EL (cell line): ENCODE data around the gene ARL8B.
"Not testable (repeated sequence)": the region's sequence is repeated elsewhere in the genome, so short reads cannot be mapped to it uniquely, and the experiment has no call there.

ENCODE experiments used
- DNase-seq: peaks from one replicate; pipeline ENCODE4 v3.0.0-alpha.2; 2016

The ARL8B gene

DNA sequence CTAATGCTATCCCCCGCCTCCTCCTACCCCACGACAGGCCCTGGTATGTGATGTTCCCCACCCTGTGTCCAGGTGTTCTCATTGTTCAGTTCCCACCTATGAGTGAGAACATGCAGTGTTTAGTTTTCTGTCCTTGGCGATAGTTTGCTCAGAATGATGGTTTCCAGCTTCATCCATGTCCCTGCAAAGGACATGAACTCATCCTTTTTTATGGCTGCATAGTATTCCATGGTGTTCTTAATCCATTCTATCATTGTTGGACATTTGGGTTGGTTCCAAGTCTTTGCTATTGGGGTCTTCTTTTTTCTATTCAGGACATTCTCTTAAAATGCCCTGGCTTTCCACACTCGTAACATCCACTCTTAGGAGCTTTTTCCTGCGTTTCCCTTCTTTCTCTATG, 25.1 kb downstream of the ARL8B start:
- DNase-seq = not testable (repeated sequence)

DNA sequence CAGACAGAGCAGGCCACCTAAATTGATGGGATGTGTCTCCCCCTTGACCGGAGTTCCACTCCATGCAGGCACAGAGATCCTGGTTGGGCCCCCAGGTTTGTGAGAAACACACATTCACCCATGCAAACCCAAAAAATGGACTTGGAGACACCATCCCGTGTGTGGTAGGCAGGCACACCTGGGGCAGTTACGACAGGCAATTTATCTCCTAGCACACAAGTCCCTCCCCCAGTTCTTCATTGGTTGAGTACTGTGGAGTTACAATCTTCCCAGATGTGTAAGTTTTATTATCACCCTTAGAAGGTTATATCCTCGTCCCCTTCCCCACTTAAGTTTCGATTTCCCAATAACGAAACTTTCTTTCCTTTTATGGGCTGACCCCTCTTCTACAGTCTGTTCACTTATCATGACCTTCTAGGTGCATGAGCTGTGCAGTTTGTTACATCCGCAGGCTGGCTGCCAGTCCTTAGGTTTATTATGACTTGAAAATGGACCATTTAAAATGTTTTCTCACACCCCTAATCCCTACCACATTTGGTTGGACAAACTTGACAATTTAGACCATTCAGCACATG, 27.3 kb downstream of the ARL8B start:
- DNase-seq = no peak

DNA sequence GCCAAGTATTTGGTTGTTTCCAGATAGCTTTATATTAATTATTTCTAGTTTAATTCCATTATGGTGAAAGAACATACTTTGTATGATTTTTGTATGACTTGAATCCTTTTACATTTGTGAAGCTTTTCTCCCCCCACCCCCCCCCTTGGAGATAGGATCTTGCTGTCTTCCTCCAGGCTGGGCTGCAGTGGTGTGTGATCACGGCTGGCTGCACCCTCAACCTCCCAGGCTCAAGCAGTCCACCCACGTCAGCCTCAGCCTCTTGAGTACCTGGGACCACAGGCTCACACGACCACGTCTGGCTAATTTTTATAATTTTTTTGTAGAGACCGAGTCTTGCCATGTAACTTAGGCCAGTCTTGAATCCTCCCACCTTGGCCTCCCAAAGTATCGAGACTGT, 29.5 kb downstream of the ARL8B start:
- DNase-seq = no peak

DNA sequence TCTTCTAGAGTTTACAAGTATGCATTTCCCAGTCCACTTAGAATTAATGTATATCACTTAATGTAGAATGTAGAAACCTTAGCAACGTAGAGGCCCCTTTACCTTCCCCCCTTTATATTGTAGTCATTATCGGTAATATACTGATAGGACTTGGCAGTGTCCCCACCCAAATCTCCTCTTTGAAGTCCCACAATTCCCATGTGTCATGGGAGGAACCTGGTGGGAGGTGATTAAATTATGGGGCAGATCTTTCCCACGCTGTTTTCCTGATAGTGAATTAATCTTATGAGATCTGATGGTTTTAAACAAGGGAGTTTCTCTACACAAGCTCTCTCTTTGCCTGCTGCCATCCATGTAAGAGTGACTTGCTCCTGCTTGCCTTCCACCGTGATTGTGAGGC, 31.0 kb downstream of the ARL8B start:
- DNase-seq = no peak

DNA sequence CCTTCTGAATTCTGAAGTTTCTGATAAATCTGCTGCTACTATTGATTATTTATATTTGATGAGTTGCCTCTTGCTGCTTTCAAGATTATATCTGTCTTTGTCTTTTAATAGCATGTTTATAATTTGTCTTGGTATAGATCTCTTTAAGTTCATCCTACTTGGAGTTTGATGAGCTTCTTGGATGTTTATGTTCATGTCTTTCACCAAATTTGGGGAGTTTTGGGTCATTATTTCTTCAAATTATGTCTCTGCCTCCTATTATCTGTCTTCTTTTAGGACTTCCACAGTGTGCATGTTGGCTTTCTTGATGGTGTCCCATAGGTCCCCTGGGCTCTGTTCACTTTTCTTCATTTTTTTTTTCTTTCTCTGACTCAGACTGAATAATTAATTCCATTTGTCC, 33.1 kb downstream of the ARL8B start:
- DNase-seq = no peak

DNA sequence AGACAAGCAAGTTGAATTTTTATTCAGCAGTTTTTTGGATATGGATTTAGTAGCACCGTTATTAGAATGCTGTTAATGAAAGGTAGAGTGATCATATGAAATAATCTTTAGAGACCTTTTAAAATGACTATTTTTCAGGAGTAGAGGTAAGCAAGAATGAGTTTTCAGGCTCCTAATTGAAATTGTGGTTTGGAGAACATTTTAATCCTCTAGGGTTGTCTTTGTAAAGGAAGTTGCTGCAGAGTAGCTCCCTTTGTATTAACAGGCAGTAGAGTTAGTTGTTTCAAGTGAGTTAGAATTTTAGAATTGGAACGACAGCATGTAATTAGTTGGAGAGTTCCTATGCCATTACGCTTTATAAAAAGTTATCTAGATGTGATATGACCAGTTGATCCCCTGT, 38.2 kb downstream of the ARL8B start:
- DNase-seq = no peak

DNA sequence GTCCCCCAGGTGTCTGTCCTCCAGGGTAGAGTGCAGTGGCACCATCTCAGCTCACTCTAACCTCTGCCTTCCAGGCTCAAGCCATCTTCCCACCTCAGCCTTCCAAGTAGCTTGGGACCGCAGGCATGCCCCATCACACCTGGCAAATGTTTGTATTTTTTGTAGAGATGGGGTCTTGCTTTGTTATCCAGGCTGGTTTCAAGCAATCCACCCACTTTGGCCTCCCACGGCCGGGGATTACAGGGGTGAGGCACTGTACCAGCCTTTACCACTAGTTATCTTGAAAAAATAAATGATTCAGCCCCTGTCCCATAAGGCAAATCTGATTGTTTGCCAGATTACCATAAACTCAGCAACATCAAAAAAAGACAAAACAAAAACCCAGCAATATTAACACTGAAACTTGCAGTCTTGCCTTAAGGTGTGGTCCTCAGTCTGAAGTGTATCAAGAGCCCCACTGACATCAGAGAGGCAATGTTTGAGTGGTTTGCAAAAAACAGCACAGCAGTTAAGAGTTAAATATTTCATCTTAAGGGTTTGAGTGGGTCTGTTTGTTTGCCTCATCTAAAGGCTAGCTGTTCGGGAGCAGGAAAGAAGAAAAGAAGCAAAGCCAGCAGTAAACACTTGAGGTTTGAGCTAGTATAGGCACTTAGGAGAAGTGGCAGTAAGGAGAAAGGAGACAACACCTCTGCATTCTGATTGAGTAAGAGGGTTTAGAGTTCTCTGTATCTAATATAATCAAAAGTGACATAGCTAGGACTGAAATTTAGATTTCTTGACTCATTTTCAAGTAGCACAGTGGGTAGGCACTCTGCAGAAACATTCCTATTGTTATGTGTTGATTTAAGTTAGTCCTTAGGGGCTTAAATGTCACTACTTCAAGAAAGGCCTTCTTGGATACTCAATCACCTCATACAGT, 39.1 kb downstream of the ARL8B start:
- DNase-seq = peak; percentile 68

DNA sequence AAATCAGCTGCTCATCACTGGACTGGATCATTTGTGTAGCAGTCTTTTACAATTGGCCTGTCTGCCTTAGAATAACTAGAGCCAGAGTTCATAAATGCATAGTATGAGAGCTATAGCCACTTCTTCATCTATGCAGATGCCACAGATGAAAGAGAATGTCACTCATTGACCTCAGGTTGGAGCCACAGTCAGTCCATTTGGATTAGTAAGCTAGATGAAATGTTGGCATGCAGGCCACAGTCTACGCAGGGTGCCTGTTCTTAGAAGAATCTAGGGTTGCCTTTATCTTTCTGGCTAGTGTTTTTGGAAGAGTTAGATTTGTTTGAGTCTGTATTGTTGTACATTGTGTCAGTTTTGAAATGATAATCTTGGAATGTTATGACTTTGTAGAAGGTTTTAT, 40.0 kb downstream of the ARL8B start:
- DNase-seq = peak; percentile 88

DNA sequence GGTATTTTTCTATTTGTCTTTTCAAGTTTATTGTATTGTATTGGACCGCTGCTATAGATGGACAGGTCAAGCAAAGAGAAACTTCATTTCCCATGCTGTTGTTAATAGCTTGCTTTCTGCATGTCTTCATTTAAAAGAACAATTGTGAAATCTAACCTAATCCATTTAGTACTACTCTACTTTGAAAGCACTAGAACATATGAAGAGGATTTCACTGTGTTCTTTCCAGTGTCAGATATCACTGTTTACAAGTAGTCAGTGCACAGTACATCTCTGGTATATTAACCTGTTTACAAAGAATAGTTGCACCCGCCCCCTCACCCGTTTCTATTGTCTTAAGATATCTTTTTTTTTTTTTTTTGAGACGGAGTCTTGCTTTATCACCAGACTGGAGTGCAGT, 43.6 kb downstream of the ARL8B start:
- no peak for DNase-seq

DNA sequence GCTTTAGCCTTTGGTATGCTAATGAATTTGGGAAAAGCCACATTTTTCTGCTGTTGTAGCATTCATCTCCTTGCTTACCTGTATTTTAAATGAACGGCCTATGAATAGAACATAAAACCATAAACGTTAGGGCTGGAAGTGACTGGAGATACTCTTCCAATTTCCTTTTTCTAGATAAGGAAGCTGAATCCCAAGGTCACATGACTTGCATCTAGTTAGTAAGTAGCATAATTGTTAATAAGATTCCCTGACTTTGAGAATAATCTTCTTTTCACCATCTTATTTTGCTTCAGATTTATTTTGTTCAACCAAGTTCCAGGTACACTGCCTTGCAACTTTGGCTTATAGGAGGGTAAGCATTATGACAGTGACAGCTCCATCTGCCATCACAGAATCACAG, 44.8 kb downstream of the ARL8B start:
- DNase-seq = no peak

DNA sequence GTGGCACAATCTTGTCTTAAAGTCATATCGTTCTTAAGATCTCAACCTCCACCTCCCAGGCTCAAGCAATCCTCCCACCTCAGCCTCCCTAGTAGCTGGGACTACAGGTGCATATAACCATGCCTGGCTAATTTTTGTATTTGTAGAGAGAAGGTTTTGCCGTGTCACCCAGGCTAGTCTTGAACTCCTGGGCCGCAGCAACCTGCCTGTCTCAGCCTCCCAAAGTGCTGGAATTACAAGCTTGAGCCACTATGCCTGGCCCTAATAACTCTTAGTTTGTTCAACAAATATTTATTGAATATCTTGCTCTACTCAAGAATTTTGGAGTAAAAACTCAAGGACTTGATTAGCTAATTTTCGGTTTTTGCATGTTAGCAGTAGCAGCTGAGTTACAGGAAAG, 46.0 kb downstream of the ARL8B start:
- DNase-seq = no peak

DNA sequence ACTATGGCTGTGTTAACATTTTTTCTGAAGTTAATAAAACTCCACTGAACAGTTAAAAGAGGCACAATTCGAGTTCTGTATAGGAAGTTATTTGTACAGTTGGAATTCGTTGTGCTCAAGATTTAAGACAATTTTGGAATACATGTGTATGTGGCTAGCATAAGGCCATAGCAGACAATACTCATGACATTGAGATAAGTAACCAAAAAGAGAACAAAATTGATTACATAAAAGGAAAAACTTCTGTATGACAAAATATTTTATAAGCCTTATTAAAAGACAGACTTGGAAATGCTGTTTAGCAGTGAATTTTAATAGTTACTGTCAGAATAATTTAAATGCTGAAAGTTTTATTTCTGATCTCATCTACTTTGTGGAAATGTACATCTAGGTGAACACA, 47.7 kb downstream of the ARL8B start:
- DNase-seq = no peak

DNA sequence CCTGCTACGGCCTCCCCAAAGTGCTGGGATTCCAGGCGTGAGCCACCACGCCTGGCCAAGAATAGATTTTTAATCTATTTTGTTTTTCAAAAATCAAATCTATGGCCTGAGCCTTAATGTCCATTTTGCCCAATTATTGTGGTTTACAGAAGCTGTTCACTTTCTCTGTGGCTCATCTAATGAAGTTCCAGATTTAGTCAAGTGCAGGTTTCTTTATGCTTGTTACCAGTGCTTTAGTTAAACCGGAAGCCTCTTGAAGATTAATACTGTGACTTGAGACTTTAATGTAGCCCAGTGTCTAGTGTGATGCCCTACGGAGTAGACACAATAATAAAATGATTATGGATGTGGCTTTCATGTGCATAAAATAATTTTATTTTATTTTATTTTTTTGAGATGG, 48.9 kb downstream of the ARL8B start:
- no peak for DNase-seq

DNA sequence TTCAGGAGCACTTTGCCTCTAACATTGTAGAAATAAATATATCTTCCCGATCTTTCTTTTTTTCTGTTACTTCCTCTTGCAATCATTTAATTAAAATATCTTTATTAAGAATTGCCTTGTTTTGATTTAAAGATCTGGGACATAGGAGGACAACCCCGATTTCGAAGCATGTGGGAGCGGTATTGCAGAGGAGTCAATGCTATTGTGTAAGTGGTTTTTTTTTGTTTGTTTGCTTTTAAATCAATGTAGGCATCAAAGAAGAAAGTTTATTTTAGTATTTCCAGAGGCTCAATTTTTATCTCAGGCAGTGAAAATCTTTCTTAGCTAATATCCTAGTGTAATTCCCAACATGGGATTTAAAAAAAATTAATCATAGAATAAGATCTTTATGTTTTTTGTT, 49.9 kb downstream of the ARL8B start:
- no peak for DNase-seq

DNA sequence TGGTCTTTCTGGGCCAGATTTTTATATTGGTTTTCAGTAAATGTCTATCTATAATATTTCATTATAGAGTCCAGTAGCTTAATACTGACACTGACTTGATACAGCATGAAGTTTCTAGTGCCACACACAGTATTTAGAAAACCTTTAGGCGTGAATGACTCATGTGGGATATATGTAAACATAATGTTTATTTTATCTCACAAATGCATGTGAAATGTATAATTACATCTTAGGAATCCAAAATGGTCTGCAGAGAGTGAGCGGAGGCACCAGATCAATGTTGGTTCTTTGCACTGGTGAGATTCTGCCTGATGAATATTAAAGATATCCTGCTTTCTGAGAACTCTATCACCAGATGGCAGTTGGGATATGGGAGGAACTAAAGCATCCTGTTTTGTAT, 56.9 kb downstream of the ARL8B start:
- not testable (repeated sequence) for DNase-seq

DNA sequence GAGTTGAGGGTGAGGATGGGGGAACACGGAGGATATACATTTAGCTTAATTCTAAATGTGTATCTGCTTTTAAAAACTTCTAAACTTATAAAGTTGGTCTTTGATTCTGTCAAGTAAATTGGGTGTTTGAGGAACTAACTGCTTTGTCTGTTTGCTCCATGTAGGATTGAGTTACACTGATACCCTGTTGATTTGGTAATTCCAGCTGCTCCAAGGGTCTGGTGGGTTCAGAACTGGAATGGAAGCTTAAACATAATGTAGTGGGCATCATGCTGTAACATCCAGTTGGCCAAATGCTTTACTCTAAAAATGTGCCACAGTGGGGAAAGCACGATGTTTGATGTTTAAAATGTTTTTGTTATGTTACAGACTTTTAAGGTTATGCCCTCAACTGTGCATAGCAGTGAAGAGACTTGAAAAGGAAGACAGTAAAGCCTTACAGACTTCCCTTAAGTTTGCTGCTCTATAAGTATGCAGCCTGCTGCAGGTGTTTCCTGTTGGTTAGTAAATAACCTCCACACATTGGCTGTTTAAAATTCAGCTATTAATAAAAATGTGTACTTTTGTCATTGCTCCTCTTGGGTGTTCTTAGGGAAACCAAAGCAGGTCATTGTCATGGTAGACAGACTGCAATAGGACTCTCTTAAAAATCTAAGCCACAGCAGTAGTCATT, 59.5 kb downstream of the ARL8B start:
- DNase-seq = no peak

DNA sequence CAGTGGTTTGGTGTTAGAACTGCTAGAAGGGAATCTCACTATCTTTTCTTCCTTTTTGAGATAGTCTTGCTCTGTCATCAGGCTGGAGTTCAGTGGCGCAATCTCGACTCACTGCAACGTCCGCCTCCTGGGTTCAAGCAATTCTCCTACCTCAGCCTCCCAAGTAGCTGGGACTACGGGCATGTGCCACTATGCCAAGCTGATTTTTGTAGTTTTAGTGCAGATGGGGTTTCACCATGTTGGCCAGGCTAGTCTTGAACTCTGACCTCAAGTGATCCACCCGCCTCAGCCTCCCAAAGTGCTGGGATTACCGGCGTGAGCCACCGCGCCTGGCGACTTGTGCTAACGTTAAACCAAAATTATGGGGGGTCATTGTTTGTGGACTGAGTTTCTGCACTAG, 61.6 kb downstream of the ARL8B start:
- DNase-seq = not testable (repeated sequence)

DNA sequence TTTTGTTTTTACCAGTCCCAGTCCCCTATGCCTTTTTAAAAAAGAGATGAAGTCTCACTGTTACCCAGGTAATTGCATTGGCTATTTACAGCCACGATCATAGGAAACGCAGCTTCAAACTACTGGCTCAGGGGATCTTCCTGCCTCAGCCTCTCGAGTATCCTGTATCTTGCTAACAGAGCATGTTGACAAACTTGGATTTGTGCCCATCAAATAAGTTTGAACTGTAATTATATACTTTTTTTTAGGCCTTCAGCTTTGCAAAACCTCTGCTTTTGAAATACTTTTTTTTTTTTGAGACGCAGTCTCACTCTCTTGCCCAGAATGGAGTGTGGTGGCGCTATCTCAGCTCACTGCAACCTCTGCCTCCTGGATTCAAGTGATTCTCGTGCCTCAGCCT, 62.4 kb downstream of the ARL8B start:
- DNase-seq = no peak

DNA sequence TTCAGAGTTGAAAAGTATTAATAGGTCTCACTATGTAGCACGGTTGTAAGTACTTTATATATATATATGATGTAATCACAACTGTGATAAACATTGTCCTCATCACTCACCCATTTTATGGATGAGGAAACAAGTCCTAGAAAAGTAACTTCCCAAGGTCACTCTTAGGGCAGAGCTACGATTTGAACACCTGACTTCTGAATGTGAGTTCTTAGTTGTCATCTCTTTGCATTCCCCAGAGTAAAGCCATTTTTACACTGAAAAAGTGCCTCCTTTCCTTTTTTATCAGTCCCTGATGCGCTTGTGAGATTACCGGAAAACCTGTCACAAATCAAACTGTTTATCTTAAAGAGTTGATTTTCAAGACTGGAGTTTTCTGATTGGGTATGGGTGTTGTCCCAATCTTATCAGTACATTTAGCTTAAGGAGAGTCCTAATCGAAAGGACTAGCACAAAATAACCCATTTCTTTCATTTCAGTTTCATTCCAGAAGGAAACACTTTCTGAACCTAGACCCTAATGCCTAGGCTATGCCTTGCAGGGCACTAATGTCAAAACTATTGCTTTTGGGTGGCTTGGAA, 63.1 kb downstream of the ARL8B start:
- DNase-seq = no peak

DNA sequence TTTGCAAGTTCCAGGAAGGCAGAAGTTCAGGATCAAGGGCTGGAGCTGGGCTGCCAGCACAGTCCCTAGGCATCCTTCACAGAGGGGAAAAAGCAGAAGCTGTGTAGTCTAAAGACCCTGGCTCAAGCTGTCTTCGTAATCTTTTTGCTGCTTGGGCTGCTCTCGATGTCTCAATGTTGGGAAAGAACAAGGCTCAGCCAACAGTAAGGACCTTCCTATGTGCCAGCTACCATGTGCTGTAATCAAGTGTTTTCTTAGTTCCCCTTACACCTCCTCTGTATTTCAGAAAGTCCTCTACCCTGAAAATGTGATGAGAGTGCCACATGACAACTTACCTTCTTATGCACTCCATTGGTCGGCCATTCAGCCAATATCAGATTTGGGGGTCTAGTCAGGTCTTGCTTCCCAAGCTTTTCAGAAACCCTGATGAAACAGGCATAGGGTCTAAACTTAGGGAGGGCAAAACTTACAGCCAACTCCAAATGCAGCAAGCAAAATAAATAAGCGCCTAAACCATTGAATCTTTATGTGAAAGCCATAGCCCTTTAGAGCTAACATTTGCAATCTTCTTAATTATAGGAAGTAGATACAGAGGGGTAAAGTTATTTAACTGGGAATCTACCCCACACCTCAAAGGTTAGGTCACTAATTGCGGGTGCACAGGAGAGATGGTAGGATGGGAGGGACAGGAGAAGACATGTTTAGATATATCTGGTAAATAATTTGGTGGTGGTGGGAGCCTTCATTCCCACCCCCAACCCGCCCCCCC, 64.2 kb downstream of the ARL8B start:
- DNase-seq = no peak

DNA sequence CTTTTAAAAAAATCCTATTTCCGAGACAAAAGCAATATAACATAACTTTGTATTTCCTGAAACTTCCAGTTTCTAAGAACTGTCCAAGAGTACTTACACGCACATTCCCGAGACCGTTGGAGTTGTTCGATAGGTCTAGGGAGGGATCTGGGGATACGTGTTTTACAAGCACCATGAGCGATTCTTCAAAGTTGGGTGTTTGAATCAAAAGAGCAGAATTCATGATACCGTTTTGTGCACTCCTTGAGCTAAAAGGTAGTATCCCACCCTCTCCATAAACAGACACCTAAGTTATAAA, 64.7 kb downstream of the ARL8B start:
- peak; percentile 26 for DNase-seq

DNA sequence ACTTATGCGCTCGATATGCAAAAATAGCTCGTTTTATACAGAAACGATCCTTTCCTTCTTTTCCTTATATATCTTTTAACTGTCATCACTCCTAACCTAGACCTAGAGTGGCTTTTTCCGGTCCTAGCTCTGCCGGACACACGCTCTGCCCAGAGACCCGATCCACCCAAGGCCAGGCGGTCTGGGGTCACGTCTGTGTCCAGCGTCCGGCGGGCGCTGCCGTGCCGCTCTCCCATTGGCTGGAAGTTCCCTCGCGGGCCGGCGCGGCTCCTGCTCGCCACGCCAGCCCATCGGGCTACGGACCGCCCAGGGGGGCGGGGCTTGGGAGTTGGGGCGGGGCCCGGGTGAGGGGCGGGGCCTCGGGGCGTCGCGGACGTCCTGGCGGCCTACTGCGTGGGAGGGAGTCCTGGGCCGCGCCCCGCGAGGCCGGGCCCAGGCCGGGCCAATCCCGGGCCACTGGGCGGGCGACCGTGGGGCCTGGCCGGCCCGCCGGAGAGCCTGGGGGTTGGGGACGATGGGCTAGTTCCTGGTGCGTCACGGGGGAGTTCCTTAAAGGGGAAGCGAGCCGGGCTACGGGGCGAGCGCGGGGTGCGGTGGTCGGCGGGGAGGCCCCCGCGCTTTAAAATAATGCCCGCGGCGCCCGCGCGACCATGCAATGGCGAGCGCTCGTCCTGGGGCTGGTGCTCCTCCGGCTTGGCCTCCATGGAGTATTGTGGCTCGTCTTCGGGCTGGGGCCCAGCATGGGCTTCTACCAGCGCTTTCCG, 65.2 kb downstream of the ARL8B start, which contains the start of gene EDEM1:
Gene EDEM1, plus strand, starts transcription at position 552 of the 764 bp plus-strand sequence. Its CDS starts 99 bp downstream, at position 651.
- peak; percentile 96 for DNase-seq
